Measurements from ENCODE around the gene HYAL1.

HYAL1 gene

GRCh38 chr3:50323614-50324199 is 20.3 kb upstream of the HYAL1 start:
- H3K4me1 ChIP-seq (ENCODE audit: control insufficient read depth, insufficient read depth, low read length, unreplicated experiment), result peaks cover 35% of the 10 kb centered on the region
- peaks cover 7% of the 10 kb centered on the region; the same call in 1 of the 2 replicates for H3K36me3 ChIP-seq (ENCODE audit: insufficient read depth, low read length)
- peaks cover 32% of the 10 kb centered on the region for H3K79me2 ChIP-seq (ENCODE audit: control insufficient read depth, insufficient read depth, low read length, unreplicated experiment)
- H3K4me3 ChIP-seq (ENCODE audit: low read depth, low read length), result no peak overlapping the region
- H3K27ac ChIP-seq (ENCODE audit: low read depth, low read length), result no peak overlapping the region
- no peak overlapping the region for H2AFZ ChIP-seq (ENCODE audit: low read length, unreplicated experiment)
- H3K27me3 ChIP-seq (ENCODE audit: insufficient read depth, low read length), result no peaks in the 10 kb centered on the region

GRCh38 chr3:50323092-50323600 is 19.8 kb upstream of the HYAL1 start:
- Histone ChIP-seq H3K4me1 (ENCODE audit: control insufficient read depth, insufficient read depth, low read length, unreplicated experiment) (peaks cover 35% of the 10 kb centered on the region), H2AFZ (ENCODE audit: low read length, unreplicated experiment) (no peak overlapping the region), H3K36me3 (ENCODE audit: insufficient read depth, low read length) (peaks cover 7% of the 10 kb centered on the region; the same call in 1 of the 2 replicates), H3K27ac (ENCODE audit: low read depth, low read length) (no peak overlapping the region), H3K79me2 (ENCODE audit: control insufficient read depth, insufficient read depth, low read length, unreplicated experiment) (peaks cover 33% of the 10 kb centered on the region), H3K27me3 (ENCODE audit: insufficient read depth, low read length) (no peaks in the 10 kb centered on the region), H3K4me3 (ENCODE audit: low read depth, low read length) (no peak overlapping the region)

DNA sequence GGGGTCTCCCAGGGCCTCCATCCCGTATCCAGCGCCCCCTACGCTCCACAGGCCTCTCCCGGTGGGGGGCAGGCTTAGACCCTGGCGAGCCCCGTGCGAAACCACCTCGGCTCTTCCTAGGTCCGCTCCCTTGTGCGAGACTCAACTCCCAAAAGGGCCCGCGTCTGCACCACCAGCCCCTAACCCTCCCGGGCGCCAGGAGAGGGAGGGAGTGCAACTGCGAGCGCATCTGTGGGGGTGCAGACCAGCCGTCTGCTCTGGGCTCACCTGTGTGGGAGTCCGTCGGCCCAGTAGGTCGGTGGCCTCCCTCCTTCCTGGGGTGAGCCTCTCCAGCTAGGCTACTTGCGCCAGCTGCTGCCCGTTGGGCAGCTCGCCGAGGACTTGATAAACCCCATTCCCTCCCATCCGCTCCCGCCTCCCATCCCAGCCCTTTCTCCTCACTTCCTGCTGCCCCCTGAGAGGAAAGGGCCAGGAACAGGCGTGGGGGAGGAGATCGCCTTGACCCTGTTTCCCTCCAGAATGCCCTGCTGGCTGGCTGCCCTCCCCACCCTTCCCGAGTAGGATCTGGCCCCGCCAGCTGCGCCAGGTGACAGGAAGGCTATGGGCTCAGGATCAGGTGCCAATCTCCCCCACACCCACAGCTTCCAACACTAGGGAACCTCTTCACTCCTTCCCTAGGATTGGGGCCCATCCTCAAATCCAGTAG is 19.2 kb upstream of the HYAL1 start, which contains the start of gene HYAL2:
Gene HYAL2, minus strand, starts transcription at position 360 of the 706 bp plus-strand sequence. CDS start 2,256 bp downstream, outside the sequence.
- Histone ChIP-seq H3K79me2 (ENCODE audit: control insufficient read depth, insufficient read depth, low read length, unreplicated experiment) (peaks cover 29% of the 10 kb centered on the region), H2AFZ (ENCODE audit: low read length, unreplicated experiment) (peak within 1 kb of the TSS; percentile 65), H3K36me3 (ENCODE audit: insufficient read depth, low read length) (peaks cover 7% of the 10 kb centered on the region; the same call in 1 of the 2 replicates), H3K4me1 (ENCODE audit: control insufficient read depth, insufficient read depth, low read length, unreplicated experiment) (peaks cover 35% of the 10 kb centered on the region), H3K27ac (ENCODE audit: low read depth, low read length) (peak within 1 kb of the TSS; percentile 88), H3K27me3 (ENCODE audit: insufficient read depth, low read length) (no peaks in the 10 kb centered on the region), H3K4me3 (ENCODE audit: low read depth, low read length) (peak within 1 kb of the TSS; percentile 84)

GRCh38 chr3:50322115-50322385 is 18.7 kb upstream of the HYAL1 start:
- H2AFZ ChIP-seq (ENCODE audit: low read length, unreplicated experiment), result peak overlapping the region; percentile 65
- no peak overlapping the region for H3K27ac ChIP-seq (ENCODE audit: low read depth, low read length)
- H3K4me1 ChIP-seq (ENCODE audit: control insufficient read depth, insufficient read depth, low read length, unreplicated experiment), result peaks cover 35% of the 10 kb centered on the region
- peak overlapping the region; percentile 84 for H3K4me3 ChIP-seq (ENCODE audit: low read depth, low read length)
- peaks cover 24% of the 10 kb centered on the region for H3K79me2 ChIP-seq (ENCODE audit: control insufficient read depth, insufficient read depth, low read length, unreplicated experiment)
- H3K36me3 ChIP-seq (ENCODE audit: insufficient read depth, low read length), result peaks cover 7% of the 10 kb centered on the region; the same call in 1 of the 2 replicates
- no peaks in the 10 kb centered on the region for H3K27me3 ChIP-seq (ENCODE audit: insufficient read depth, low read length)

GRCh38 chr3:50321336-50322114 is 18.2 kb upstream of the HYAL1 start:
- H3K4me3 ChIP-seq (ENCODE audit: low read depth, low read length), result peak overlapping the region; percentile 84
- H3K4me1 ChIP-seq (ENCODE audit: control insufficient read depth, insufficient read depth, low read length, unreplicated experiment), result peaks cover 39% of the 10 kb centered on the region
- no peaks in the 10 kb centered on the region for H3K27me3 ChIP-seq (ENCODE audit: insufficient read depth, low read length)
- H2AFZ ChIP-seq (ENCODE audit: low read length, unreplicated experiment), result peak overlapping the region; percentile 89
- peaks cover 22% of the 10 kb centered on the region for H3K79me2 ChIP-seq (ENCODE audit: control insufficient read depth, insufficient read depth, low read length, unreplicated experiment)
- peaks cover 7% of the 10 kb centered on the region; the same call in 1 of the 2 replicates for H3K36me3 ChIP-seq (ENCODE audit: insufficient read depth, low read length)
- H3K27ac ChIP-seq (ENCODE audit: low read depth, low read length), result peak overlapping the region; percentile 88

- peak overlapping the region; percentile 84 for H3K4me3 ChIP-seq (ENCODE audit: low read depth, low read length)
- H2AFZ ChIP-seq (ENCODE audit: low read length, unreplicated experiment), result peak overlapping the region; percentile 89
- H3K27ac ChIP-seq (ENCODE audit: low read depth, low read length), result peak overlapping the region; percentile 88
- H3K36me3 ChIP-seq (ENCODE audit: insufficient read depth, low read length), result peaks cover 7% of the 10 kb centered on the region; the same call in 1 of the 2 replicates
- H3K4me1 ChIP-seq (ENCODE audit: control insufficient read depth, insufficient read depth, low read length, unreplicated experiment), result peaks cover 42% of the 10 kb centered on the region
- H3K79me2 ChIP-seq (ENCODE audit: control insufficient read depth, insufficient read depth, low read length, unreplicated experiment), result peaks cover 22% of the 10 kb centered on the region
- H3K27me3 ChIP-seq (ENCODE audit: insufficient read depth, low read length), result no peaks in the 10 kb centered on the region
These were observed 17.5 kb upstream of the HYAL1 start for GRCh38 chr3:50320853-50321335.

DNA sequence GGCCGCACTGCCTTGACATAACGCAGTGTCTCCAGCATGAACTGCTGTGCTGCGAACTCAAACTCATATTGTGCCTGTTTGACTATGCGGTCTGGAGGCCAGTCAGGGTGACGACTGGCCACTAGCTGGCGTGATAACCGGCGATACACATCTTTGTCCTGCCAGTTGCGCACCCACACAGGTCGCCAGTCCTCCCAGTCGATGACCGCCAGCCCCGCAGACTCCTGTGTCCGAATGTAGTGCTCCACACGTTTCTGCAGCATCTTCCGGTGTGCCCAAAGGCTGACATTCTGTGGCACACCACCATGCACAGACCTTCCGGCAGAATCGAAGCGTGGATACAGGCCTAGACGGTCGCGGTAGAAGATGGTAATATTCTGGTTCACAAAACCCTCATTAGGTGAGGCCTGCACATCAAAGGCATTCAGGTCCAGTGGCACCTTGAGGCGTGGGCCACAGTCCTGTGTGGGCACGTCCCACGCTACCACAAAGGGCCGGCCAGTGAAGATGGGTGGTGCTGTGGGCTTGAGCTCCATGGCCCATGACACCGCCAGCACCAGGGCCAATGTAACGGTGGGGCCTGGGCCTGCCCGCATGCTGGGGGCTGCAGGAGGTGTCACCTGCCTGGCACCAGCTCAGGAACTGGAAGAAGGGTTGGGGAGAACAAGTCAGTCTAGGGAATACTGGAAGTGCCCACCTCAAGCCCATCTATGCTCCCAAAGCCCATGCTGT is 16.7 kb upstream of the HYAL1 start:
- peaks cover 22% of the 10 kb centered on the region for H3K79me2 ChIP-seq (ENCODE audit: control insufficient read depth, insufficient read depth, low read length, unreplicated experiment)
- H3K4me1 ChIP-seq (ENCODE audit: control insufficient read depth, insufficient read depth, low read length, unreplicated experiment), result peaks cover 42% of the 10 kb centered on the region
- peaks cover 9% of the 10 kb centered on the region; the same call in 1 of the 2 replicates for H3K36me3 ChIP-seq (ENCODE audit: insufficient read depth, low read length)
- H3K27ac ChIP-seq (ENCODE audit: low read depth, low read length), result no peak overlapping the region
- no peaks in the 10 kb centered on the region for H3K27me3 ChIP-seq (ENCODE audit: insufficient read depth, low read length)
- H3K4me3 ChIP-seq (ENCODE audit: low read depth, low read length), result peak overlapping the region; percentile 84
- no peak overlapping the region for H2AFZ ChIP-seq (ENCODE audit: low read length, unreplicated experiment)

DNA sequence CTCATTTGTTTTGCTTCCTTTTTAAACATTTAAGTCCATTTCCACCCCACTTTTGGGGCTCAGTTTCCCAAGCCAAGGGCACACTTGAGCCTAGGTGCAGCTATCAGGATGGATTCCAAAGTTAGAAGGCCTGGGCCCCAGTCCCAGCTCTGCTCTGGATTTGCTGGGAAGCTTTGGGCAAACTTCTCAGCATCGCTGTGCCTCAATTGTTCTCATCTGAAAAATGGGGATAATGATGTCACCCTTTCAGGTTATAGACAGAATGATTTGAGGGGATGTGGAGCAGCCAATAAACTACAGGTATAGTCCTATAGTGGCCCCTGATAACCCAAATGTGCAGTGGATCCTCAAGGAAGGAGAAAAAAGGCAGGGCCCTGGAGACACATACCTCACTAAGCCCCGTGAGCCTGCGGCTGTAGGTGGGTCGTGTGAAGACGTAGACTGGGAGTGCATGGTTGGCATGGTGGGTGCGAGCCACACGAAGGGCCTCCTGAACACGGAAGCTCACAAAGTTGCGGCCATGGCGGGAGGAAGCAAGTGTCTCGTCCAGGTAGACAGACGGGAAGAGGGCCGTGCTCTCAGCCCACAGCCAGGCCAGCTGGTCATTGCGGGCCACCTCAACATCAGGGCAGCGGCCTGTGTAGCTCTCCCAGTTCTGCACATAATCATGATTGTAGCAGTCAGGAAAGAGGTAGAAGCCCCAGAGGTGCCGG is 16.0 kb upstream of the HYAL1 start:
- H3K27me3 ChIP-seq (ENCODE audit: insufficient read depth, low read length), result no peaks in the 10 kb centered on the region
- peak overlapping the region; percentile 84; the same call in 1 of the 2 replicates for H3K4me3 ChIP-seq (ENCODE audit: low read depth, low read length)
- H3K4me1 ChIP-seq (ENCODE audit: control insufficient read depth, insufficient read depth, low read length, unreplicated experiment), result peaks cover 40% of the 10 kb centered on the region
- no peak overlapping the region for H3K27ac ChIP-seq (ENCODE audit: low read depth, low read length)
- peaks cover 22% of the 10 kb centered on the region for H3K79me2 ChIP-seq (ENCODE audit: control insufficient read depth, insufficient read depth, low read length, unreplicated experiment)
- H2AFZ ChIP-seq (ENCODE audit: low read length, unreplicated experiment), result no peak overlapping the region
- peaks cover 10% of the 10 kb centered on the region; the same call in 1 of the 2 replicates for H3K36me3 ChIP-seq (ENCODE audit: insufficient read depth, low read length)

GRCh38 chr3:50318615-50319014 is 15.2 kb upstream of the HYAL1 start:
- peaks cover 33% of the 10 kb centered on the region for H3K4me1 ChIP-seq (ENCODE audit: control insufficient read depth, insufficient read depth, low read length, unreplicated experiment)
- H2AFZ ChIP-seq (ENCODE audit: low read length, unreplicated experiment), result no peak overlapping the region
- H3K4me3 ChIP-seq (ENCODE audit: low read depth, low read length), result no peak overlapping the region
- H3K27me3 ChIP-seq (ENCODE audit: insufficient read depth, low read length), result no peaks in the 10 kb centered on the region
- H3K79me2 ChIP-seq (ENCODE audit: control insufficient read depth, insufficient read depth, low read length, unreplicated experiment), result peaks cover 22% of the 10 kb centered on the region
- H3K27ac ChIP-seq (ENCODE audit: low read depth, low read length), result no peak overlapping the region
- H3K36me3 ChIP-seq (ENCODE audit: insufficient read depth, low read length), result peaks cover 10% of the 10 kb centered on the region; the same call in 1 of the 2 replicates
